HG03520 (cell line): Measurements from ENCODE around the gene TMEM109.

Experiments
- ATAC-seq: cut with Tn5 transposase; IDR thresholded peaks from one replicate; pipeline ENCODE4 v1.9.1; 2021; ENCODE audit warnings: mild to moderate bottlenecking, moderate library complexity; ENCODE audit not compliant: unreplicated experiment

Gene TMEM109

DNA sequence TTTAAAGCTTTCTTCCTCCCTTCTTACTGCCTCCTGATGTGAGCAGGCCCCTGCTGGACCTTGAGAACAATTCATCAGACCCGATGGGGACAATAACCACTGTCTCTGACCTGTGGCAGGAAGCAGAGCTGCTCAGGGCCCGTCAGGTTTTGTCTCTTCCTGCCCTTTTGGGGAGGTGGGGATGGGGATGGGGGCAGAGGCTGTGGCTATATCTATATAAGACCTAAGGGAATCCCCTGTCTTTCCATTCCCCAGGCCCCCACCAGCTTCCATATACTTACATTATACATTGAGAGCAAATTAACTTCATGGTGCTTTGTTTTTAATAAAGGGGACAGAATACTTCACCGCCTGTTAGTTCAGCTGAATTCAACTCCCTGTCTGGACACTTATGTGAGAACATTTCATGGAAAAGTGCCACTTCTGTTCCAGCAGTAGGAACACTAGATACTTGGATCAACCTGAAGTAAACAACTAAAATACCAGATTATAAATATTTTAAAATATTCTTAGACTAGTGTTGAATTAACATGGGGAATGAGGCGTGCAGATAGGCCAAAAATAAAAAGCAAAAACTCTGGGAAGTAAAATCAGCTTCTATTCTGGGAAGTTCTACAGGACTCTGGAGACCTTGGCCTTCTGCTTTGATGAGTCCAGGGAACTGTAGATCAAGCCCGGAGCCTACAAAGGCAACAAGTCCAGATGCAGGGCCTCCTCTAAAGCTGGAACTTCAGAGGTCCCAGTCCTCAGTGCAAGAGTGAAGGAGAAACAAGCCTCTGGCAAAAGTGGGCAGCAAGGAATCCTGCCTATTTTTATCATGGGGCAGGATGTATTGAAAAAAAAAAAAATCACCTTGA, 35.5 kb upstream of the TMEM109 start:
- no peak for ATAC-seq

DNA sequence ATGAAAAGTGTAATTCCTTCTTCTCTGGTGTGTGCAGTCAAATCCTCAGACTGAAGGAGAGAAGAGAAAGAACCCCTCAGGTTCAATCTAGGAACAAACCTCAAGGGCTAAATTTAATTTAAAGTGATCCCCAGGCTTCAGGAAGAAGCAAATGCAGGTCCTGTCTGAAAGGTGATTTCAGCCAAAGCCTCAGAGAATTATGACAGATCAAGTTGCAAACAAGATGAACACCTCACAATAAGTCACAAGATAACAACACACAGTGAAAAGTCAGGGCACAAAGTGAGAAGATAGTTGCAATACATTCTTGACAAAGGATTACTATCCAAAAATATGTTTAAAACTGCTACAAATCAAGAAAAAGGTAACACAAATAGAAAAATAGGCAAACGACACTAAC, 34.9 kb upstream of the TMEM109 start:
- ATAC-seq, result no peak

DNA sequence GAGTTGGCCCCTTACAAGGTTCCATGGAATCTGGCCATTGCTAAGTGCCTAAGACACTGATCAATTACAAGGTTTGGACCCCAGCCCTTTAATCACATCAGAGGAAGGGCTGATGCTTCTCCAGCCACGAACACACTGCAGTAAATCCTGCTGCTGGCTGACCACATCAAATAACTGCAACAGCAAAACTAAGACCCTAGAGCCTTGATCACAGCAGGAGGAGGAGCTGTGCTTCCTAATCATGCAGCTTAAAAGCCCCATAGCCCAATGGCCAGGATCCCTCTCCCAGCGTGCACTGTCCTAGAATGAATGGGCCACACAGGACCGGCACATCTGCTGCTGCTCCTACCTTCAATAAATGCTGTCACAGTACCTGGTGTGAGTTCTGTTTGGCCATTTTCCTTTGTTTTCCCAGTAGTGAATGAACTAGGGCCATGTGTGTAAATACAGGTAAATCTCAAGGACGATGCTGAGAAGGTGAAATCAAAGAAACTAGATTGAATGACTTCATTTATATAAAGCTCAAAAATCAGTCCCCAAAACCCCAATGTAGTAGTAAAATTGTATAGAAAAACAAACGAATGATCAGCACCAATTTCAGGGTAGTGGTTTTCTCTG, 33.9 kb upstream of the TMEM109 start:
- no peak for ATAC-seq

DNA sequence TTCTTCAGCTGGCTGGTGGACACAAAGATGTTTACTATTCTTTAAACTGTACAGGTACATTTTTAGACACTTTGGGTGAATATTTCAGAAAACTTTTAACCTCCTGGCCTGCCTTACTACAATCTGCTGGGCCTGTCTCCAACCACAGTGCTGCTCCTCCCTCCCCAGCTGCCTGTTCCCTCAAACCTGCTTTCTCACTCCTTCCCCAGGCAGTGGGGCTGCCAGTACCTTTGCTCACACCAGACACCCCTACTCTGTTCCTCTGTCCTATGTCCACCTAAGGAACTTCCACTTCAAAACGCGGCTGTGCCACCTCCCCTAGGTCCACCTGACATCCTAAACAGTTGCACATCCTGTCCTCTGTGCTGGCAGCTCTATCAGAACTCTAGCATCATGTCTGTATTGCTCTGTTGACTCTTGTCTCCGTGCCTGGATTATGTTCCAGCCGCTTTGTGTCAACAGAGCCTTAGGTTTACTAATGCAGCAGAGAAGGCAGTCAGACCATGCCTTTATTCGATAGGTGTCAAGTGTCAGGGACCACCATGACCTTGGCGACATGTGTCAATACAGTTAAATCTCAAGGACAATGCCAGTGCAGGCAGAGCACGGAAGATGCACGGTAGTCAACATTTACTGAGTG, 33.2 kb upstream of the TMEM109 start:
- ATAC-seq, result no peak

DNA sequence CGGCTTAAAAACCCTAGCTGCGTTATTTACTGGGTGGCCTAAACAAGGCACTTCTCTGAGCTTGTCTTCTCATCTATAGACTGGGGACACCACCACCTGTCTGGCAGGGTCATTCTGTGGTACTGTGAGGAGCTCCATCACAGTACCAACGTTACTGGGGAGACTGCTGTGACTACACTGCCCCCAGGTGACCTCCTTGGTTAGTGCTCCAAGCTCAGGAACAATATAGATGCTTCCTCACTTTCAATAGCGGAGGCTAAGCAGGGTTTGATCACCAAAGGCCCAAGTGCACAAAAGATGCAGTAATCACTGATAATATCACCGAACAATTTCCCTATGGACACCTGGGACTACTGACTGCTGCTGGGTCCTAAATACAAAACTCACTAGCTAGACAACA, 26.4 kb upstream of the TMEM109 start:
- ATAC-seq, result no peak

DNA sequence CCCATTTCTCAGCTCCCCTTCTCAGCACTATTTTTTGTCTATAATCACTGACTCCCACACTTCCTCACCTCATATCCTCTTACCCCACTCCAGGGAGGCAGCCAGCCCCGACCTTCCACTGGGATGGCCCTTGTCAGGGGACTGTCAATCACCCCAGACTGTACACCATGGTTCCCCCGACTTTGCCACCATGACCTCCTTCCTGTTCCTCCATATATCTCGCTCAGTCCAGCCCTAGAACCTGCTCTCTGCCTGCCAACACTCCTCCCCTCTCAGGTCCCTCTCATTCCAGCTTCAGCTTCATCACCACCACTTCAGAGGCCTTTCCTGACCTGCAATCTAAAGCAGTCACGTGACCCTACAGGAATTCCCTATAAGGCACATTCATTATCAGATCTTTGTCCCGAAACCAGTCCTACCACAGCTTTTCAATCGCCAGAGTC, 24.1 kb upstream of the TMEM109 start:
- no peak for ATAC-seq

DNA sequence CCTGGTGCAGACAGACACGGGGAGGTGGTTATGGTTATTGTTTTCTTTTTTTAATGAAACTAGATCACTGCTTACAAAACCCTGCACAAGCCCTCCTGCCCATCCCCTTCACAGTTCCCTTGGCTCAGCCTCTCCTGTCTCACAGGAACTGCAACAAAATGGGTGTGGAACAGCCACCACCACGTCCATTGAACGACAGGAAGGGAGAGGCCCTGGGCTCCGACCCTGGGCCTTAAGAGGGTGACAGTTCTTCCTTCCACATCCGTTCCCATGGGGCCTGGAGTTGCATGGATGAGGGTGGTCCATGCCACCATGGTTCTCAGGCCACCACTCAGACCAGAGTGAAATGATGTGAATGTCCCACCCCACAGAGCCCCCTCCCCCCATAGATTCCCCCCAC, 23.3 kb upstream of the TMEM109 start:
- no peak for ATAC-seq

DNA sequence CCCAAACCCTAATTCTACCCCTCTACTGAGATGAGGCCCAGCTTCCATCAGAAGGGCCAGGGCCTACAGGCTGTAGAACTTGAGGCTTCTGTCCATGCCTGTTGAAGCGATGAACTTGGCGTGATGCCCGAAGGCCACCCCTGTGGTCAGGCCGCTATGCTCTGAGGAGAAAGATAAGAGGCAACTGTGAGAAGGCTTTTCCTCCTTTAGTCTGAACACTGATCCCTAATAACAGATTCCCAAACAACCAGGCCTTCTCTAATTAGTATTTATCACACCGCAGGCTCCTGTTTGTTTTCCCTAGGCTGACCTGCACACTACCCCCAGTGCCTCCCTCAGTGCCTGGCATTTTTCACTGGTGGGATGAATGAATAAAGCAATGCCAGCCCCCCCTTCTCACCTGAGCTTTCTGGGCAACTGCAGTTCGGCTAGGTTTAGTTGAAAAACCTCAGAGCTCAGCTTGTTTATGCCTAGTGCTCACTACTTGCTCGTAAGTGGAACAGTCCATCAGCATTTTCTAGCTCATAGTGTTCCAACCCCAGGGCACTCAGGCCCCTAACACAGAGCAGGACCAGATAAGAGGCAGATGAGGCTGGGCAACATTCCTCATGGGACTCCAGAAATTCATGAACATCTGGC, 22.7 kb upstream of the TMEM109 start:
- no peak for ATAC-seq

DNA sequence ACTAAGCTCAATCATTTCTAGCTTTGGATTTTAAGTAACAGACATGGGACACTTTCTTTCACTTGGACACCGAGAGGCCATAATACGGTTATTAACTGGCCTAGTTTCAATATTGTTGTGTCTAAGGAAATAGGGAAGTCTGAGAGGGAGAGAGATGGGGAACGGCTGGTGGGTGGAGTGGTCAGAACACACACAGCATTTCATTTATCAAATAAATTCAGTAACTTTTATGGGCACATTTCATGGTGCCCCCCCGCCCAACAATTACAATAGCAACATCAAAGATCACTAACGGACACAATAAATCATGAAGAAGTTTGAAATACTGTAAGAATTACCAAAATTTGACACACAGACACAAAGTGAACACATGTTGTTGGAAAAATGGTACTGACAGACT, 18.3 kb upstream of the TMEM109 start:
- ATAC-seq, result no peak

DNA sequence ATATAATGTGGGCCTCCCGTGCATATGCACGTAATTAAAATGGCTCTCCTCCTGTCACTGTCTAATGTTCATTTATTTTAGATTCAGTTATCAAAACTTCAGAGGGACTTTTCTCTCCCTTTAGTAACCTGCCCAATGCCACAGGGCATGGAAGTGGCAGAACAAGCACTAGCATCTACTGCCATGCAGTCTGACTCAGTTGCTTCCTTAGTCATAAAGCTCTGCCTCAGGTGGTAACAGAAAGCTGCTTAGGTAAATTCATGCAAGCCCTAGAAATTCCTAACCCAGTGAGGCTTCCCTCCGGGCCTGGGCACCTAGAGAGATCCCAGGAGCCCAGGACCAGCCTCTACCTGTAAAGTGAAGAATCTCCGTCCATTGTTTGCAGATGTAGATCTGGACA, 16.5 kb upstream of the TMEM109 start:
- ATAC-seq, result no peak

DNA sequence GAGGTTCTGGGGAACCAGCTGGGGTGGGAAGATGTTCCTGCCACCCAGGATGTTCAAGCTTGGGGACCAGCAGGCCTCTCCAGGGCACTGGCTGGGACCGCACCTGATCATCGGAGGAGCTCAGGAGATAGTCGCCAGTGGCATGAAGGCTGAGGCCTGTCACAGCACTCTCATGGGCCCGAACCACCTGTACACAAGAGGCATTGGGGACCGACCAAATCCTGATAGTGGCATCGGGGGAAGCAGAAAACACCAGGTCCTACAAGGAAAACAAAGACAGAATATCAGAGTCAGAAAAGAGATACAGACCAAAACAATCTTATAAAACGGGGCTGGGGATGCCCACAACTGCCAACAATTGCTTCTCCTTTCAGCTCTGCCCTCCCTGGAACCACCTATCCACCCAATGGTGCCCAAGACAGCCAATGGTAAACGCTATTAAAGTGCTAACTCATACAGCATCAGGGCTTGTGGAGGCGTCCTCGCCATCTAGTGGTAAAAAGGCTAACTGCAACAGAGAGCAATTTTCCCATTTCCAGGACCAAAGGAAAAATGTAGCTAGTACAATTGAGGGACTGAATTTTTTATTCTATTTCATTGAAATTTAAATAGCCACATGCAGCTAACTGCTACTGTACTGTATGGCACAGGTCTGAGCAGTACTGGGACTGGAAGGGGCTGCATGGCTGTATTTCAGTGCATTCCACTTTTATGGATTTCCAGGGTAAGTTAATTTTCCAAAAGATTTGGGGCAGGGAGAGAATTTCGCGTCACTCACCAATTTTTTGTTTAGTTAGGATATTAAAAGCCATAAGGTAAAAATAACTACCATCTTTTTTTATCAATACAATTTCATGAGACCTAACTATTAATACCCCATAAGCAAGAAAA, 14.7 kb upstream of the TMEM109 start:
- no peak for ATAC-seq

DNA sequence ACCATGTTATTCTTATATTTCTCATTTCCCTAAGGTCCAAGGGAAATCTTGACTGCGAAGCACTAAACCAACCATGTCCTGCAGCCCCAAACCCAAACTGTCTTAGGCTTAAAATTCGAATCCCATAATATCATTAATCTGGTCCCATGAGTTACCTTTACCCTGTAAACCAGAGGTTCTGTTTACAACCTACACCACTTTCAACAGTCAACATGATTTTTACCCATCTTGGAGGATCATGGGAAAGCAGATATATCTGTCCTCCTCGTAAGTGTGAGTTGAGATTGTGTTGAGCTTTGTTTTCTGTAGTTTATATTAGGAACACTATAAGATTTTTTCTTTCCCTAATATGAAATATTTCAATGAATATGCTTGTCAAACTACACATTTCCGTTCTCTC, 14.0 kb upstream of the TMEM109 start:
- ATAC-seq, result no peak

DNA sequence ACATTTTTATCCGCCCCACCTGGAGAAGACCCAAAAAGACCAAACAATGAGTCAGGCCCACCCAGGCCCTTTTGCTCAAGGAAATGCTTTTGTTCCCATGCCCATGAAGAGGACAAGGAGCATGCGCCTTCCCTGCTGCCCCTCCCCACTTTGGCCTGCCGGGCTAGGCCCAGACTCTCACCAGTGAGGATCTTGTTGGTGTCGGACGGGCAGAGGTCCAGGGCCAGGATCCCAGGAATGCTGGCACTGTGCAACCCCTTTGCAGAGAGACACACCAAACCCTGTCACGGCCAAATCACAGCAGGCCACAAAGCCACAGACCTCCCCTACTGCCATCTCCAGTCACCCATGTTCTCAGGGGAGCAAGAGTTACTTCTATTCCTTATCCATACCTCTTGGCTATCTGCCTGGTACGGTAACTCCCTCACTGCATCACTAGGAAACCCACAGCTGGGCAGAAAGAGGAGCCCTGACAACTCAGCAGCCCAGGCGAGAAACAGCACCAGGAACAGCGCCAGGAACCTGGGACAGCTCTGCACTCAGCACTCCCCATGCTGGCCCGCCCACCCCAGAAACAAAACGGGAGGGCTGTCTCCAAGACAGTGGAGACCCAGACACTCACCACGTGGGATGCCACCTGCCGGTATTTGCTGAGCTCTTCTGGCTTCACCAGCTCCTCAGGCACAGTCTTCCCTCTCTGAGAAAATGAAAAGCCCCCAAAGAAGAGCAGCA, 13.1 kb upstream of the TMEM109 start:
- ATAC-seq, result no peak

DNA sequence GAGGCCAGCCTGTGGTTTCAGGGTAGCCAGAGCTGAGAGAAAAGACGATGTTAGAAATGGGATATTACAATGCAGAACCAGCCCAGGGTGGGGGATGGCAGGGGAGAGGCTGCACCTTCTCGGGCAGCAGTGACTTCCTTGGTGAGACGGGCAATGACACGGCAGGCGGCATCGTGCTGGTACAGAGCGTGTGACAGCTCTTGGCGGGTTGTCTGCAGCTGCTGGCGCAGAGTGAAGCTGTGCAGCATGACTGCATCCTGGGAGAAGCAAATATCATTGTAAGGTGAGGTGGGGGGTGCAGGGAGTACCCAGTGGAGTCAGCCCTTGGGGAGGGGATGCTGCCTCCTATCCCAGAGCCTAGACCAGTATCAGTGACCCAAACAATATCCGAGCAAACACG, 11.3 kb upstream of the TMEM109 start:
- no peak for ATAC-seq

DNA sequence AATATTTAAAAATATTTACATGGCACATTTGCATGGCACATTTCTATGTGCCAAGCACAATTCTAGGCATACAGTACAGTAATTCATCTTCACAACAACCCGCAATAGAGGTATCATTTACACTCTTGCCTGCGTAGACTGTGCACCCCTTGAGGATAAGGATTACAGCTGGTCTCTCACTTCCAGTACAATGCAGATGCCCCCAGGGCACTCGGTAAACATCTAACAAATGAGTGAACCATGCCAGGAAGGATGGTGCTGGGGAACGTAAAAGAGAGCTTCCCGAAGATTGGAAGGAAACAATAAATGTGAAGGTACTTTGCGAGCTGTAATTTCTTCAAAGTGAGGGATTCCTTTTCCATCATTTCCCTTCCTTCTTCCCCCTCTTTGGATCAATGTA, 8.9 kb upstream of the TMEM109 start:
- no peak for ATAC-seq

DNA sequence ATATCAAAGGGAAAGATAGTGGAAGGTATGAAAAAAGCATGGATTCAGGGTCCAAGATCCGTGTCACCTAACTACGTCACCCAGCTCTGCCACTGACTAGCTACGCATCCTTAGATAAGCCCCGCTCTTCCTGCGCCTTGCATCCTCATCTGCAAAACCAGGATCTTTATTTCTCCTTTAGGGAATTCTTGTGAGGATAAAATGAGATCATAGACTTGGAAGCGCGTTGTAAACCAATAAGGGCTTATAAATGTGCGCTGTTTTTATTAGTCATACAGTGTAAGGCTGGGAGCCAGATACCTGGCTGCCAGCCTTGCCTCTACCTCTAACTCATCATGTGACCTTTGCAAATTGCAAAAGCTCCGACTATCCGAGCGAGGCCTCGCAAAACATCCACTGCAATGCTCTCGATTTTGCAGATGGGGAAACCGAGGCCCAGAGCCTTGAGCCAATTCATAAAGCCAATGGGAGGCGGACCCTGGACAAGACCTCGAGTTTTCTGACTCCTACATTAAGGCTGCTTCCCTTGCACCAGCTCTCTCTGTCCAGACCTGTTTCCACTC, 8.3 kb upstream of the TMEM109 start:
- ATAC-seq, result no peak

DNA sequence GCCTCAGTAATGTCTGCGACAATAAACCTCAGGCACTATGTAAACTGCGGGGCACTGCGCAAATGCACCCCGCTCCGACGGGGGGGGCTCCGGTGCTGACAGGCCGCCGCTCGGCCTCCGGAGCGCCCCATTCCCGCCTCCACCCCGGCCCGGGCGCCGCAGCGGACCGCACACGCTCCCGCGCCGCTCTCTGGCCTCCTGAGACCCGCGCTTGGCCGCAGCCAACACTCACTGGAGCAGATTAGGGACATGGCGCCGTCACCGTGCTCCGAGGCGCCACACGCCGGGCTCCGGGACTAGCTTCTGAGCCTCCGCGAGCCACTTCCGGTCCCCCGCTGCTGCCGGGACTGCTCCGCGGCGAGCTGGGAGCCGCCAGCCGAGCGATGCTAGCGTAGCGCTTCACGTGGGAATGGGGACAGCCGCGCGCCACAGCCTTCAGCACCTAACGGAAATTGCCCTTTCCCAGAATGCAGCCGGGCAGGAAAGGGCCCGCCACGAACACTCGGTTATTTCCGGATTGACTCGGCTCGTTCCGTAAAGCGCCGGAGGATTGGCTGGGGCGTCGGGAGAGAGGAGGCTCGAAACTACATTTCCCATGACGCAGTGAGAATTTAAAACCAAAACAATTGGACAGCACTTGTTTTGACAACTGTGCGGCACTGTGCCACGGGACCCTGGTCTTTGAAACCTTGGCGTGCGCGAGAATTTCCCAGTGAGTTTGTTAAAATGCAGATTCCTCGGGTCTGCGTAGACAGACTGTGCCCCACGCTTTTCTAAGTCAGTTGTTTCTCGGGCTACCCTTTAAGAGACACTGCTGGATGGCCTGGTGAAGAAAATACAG, 7.6 kb upstream of the TMEM109 start, which contains the start of gene PRPF19:
PRPF19 (minus strand) TSS at position 454 of the 841 bp plus-strand sequence; CDS start at position 251, 203 bp downstream.
- ATAC-seq, result peak; percentile 67

DNA sequence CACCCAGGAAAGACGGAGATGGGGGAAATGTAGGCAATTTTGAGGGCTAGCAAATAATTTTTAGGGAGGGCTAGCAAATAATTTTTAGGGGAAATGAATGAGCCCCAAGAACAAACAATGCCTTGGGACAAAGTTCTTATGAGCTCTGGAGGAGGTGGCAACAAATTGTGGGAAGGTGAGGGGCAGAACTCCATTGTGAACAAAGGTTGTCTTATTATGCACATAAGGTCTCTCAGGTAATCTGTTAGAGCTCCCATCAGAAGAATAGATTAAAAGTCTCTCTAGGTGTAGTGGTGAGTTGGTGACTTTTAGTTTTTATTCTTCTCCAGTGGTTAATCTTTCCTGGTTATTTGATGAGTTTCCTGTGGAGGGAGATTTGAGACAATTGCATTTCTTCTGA, 5.2 kb upstream of the TMEM109 start:
- no peak for ATAC-seq
